Measurements from ENCODE around the gene PTBP1. TPM values are rescaled to one million over a fixed set of nuclear protein-coding genes. Genes with fewer than 3 reads are reported as not detected.
"Not testable (repeated sequence)": the region's sequence is repeated elsewhere in the genome, so short reads cannot be mapped to it uniquely, and the experiment has no call there.

PTBP1 gene
- total RNA-seq, 2 experiments from 2014 or later = 246 to 252 TPM

DNA sequence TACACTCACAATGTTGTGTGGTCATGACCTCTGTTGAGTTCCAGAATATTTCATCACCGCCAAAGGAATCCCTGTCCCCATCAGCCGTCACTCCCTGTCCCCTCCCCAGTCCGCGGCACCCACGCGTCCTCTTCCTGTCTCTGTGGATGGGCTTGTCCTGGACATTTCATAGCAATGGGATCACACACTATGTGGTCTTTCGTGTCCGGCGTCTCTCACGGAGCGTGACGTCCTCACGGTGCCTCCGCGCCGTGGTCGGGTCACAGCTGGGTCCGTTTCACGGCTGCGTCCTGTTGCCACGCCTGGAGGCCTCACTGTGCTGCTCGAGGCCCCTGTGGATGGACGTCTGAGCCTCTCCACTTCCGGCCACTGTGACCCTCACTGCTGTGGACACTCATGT is 37.0 kb downstream of the PTBP1 start:
- no peak for ATAC-seq (ENCODE audit: poor library complexity)
- Mint-ChIP-seq H3K27me3 (peaks cover 14% of the 10 kb centered on the region), H3K4me3 (no peak overlapping the region), H3K36me3 (ENCODE audit: low read depth) (no peaks in the 10 kb centered on the region), H3K27ac (no peak overlapping the region), H3K4me1 (ENCODE audit: low read depth) (no peaks in the 10 kb centered on the region), H3K9me3 (no peaks in the 10 kb centered on the region)
- H3K27ac ChIP-seq (ENCODE audit: low read depth in 1 of 2, low read length in 2 of 2) = no peak overlapping the region
- H3K4me3 ChIP-seq (ENCODE audit: low read length) = no peak overlapping the region
- intact Hi-C loops (cut with DNase I, micrococcal nuclease) = no loop called here
- peaks cover 5 to 12% of the 10 kb centered on the region in 2 experiments for H3K27me3 ChIP-seq (ENCODE audit: control insufficient read depth in 1 of 2, insufficient read depth in 2 of 2, low read length in 2 of 2)
- CTCF ChIA-PET = no interaction called here
- peaks cover 0 to 3% of the 10 kb centered on the region in 2 experiments for H3K9me3 ChIP-seq (ENCODE audit: control insufficient read depth in 1 of 2, insufficient read depth in 1 of 2, low read length in 2 of 2)
- H3K36me3 ChIP-seq (ENCODE audit: insufficient read depth, low read length) = no peaks in the 10 kb centered on the region
- H3K4me1 ChIP-seq (ENCODE audit: insufficient read depth, low read length) = no peaks in the 10 kb centered on the region
- POLR2A ChIA-PET = no interaction called here
- no peak for DNase-seq
- TF ChIP-seq, protein P1, sequence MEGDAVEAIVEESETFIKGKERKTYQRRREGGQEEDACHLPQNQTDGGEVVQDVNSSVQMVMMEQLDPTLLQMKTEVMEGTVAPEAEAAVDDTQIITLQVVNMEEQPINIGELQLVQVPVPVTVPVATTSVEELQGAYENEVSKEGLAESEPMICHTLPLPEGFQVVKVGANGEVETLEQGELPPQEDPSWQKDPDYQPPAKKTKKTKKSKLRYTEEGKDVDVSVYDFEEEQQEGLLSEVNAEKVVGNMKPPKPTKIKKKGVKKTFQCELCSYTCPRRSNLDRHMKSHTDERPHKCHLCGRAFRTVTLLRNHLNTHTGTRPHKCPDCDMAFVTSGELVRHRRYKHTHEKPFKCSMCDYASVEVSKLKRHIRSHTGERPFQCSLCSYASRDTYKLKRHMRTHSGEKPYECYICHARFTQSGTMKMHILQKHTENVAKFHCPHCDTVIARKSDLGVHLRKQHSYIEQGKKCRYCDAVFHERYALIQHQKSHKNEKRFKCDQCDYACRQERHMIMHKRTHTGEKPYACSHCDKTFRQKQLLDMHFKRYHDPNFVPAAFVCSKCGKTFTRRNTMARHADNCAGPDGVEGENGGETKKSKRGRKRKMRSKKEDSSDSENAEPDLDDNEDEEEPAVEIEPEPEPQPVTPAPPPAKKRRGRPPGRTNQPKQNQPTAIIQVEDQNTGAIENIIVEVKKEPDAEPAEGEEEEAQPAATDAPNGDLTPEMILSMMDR (IDR thresholded peaks at IDR 0.05) = no peak

DNA sequence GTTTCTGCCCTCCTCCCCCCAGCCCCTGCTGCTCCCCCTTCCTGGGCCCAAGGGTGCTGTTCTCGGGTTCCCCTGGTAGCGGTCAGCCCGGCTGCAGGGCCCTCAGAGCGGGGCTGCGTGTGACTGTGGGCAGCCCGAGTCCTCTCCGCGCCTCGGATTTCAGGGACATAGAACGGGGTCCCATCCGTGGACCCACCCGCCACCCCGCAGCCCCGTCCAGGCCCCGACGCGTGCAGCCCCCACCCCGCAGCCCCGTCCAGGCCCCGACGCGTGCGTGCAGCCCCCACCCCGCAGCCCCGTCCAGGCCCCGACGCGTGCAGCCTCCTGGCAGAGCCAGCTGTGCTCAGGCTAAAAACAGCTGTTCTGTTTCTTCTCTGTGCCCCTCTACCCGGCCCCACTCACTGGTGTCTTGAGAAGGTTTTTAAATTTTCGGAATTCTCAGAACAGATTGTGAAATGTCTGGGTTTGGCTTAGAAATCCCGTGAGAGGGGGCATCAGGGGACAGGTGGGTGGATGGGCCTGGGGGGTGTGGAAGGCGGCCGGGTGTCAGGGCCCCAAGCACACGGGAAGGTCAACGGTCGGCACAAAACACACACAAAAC is 38.1 kb downstream of the PTBP1 start:
- H3K4me3 Mint-ChIP-seq = no peak overlapping the region
- peak in 1 of 14 experiments; percentile 44 for DNase-seq
- no peak overlapping the region for H3K27ac ChIP-seq (ENCODE audit: low read depth in 1 of 2, low read length in 2 of 2)
- H3K4me3 ChIP-seq (ENCODE audit: low read length) = no peak overlapping the region
- TF ChIP-seq, protein P1 (IDR thresholded peaks at IDR 0.05) = no peak
- H3K36me3 Mint-ChIP-seq (ENCODE audit: low read depth) = no peaks in the 10 kb centered on the region
- intact Hi-C loops (cut with DNase I, micrococcal nuclease) = no loop called here
- H3K9me3 ChIP-seq (ENCODE audit: control insufficient read depth in 1 of 2, insufficient read depth in 1 of 2, low read length in 2 of 2) = peaks cover 0 to 3% of the 10 kb centered on the region in 2 experiments
- H3K9me3 Mint-ChIP-seq = no peaks in the 10 kb centered on the region
- no peaks in the 10 kb centered on the region for H3K4me1 Mint-ChIP-seq (ENCODE audit: low read depth)
- no peak overlapping the region for H3K27ac Mint-ChIP-seq
- H3K27me3 ChIP-seq (ENCODE audit: control insufficient read depth in 1 of 2, insufficient read depth in 2 of 2, low read length in 2 of 2) = peaks cover 5 to 8% of the 10 kb centered on the region in 2 experiments
- H3K4me1 ChIP-seq (ENCODE audit: insufficient read depth, low read length) = no peaks in the 10 kb centered on the region
- H3K27me3 Mint-ChIP-seq = peaks cover 14% of the 10 kb centered on the region
- ChIA-PET CTCF (no interaction called here), POLR2A (no interaction called here)
- H3K36me3 ChIP-seq (ENCODE audit: insufficient read depth, low read length) = no peaks in the 10 kb centered on the region
- ATAC-seq (ENCODE audit: poor library complexity) = no peak

DNA sequence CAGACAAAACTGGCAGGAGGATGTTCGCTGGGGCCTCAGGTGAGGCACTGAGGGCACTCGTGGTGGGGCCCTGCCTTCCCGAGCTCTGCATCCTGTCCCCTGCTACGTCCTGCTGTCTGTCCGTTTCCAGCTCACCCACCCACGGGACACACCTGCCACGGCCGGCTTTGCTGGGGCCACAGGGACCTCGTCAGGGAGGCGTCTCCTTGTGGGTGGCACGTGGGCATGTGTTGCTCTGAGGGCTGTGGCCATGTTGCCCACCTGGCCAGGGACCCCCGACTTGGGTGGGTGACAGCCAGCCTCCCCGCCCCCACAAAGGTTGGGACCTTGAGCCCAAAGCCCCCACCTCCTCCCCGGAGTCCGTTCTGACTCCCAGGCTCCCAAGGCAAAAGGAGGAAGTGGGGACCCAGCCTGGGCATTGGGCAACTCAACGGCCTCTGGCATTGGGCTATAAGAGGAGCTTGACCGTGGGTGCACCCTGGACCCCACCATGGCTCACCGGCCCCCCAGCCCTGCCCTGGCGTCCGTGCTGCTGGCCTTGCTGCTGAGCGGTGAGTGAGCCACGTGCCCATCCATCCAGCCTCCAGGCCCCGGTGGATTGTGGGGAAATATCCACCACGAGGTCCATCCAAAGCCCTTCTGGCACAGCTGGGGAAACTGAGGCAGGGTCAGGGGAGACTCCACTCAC is 43.4 kb downstream of the PTBP1 start, which contains the start of gene PRTN3:
PRTN3 (plus strand) TSS at position 481 of the 688 bp plus-strand sequence; CDS start at position 491, 10 bp downstream.
- Mint-ChIP-seq H3K27ac (no peak within 1 kb of the TSS), H3K36me3 (ENCODE audit: low read depth) (no peaks in the 10 kb centered on the region), H3K27me3 (peaks cover 40% of the 10 kb centered on the region), H3K9me3 (no peaks in the 10 kb centered on the region), H3K4me1 (ENCODE audit: low read depth) (no peaks in the 10 kb centered on the region), H3K4me3 (no peak within 1 kb of the TSS)
- ATAC-seq (ENCODE audit: poor library complexity) (no peak), DNase-seq (peak in 1 of 14 experiments; percentile 46)
- peaks cover 0 to 8% of the 10 kb centered on the region in 2 experiments for H3K9me3 ChIP-seq (ENCODE audit: control insufficient read depth in 1 of 2, insufficient read depth in 1 of 2, low read length in 2 of 2)
- TF ChIP-seq, protein P1 (IDR thresholded peaks at IDR 0.05) = no peak
- no peak within 1 kb of the TSS for H3K27ac ChIP-seq (ENCODE audit: low read depth in 1 of 2, low read length in 2 of 2)
- no peaks in the 10 kb centered on the region for H3K36me3 ChIP-seq (ENCODE audit: insufficient read depth, low read length)
- H3K4me1 ChIP-seq (ENCODE audit: insufficient read depth, low read length) = peaks cover 14% of the 10 kb centered on the region
- peaks cover 18 to 24% of the 10 kb centered on the region in 2 experiments for H3K27me3 ChIP-seq (ENCODE audit: control insufficient read depth in 1 of 2, insufficient read depth in 2 of 2, low read length in 2 of 2)
- ChIA-PET CTCF (no interaction called here), POLR2A (no interaction called here)
- no peak within 1 kb of the TSS for H3K4me3 ChIP-seq (ENCODE audit: low read length)
- intact Hi-C loops (cut with DNase I, micrococcal nuclease) = no loop called here

DNA sequence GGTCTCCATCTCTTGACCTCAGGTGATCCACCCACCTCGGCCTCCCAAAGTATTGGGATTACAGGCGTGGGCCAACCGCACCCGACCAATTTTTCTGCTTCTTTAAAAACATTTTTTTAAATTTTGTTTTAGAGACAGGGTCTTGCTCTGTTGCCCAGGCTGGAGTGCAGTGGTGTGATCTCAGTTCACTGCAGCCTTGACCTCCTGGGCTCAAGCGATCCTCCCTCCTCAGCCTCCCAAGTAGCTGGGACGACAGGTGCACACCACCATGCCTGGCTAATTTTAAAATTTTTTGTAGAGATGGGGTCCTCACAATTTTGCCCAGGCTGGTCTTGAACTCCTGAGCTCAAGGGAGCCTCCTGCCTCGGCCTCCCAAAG is 45.5 kb downstream of the PTBP1 start:
- CTCF ChIA-PET; intact Hi-C loops (cut with DNase I, micrococcal nuclease): not testable (repeated sequence)

More for the DNA sequence above, 45.5 kb downstream of the PTBP1 start:
- H3K36me3 ChIP-seq (ENCODE audit: insufficient read depth, low read length); H3K27ac Mint-ChIP-seq; H3K9me3 ChIP-seq (ENCODE audit: control insufficient read depth in 1 of 2, insufficient read depth in 1 of 2, low read length in 2 of 2); H3K27ac ChIP-seq (ENCODE audit: low read depth in 1 of 2, low read length in 2 of 2); POLR2A ChIA-PET; H3K4me3 Mint-ChIP-seq; ATAC-seq (ENCODE audit: poor library complexity); H3K4me1 Mint-ChIP-seq (ENCODE audit: low read depth); DNase-seq; H3K36me3 Mint-ChIP-seq (ENCODE audit: low read depth); H3K9me3 Mint-ChIP-seq; H3K4me3 ChIP-seq (ENCODE audit: low read length): not testable (repeated sequence)
- peaks cover 14% of the 10 kb centered on the region for H3K4me1 ChIP-seq (ENCODE audit: insufficient read depth, low read length)
- H3K27me3 Mint-ChIP-seq = peaks cover 44% of the 10 kb centered on the region
- peaks cover 27 to 28% of the 10 kb centered on the region in 2 experiments for H3K27me3 ChIP-seq (ENCODE audit: control insufficient read depth in 1 of 2, insufficient read depth in 2 of 2, low read length in 2 of 2)

All from CD4-positive, alpha-beta T cell (primary cell).